Stomach (tissue), 4 donors: ENCODE data around the gene PDE4C.

Source experiments
- CTCF ChIP-seq, 7 experiments: fragments of 450-650 bp in 4 of 7; fragments of 200-600 bp in 3 of 7; sonication (generic) in 3 of 7; IDR thresholded peaks; one replicate each; pipeline ENCODE4 v1.5.1; 2016 to 2019; ENCODE audit warnings: antibody characterized with exemption in 7 of 7, control low read depth in 2 of 7, mild to moderate bottlenecking in 1 of 7
- POLR2AphosphoS5 ChIP-seq, 3 donors: sonication (generic); formaldehyde crosslinking; IDR thresholded peaks; one replicate each; pipeline ENCODE4 v1.6.1; 2016; ENCODE audit warnings: antibody characterized with exemption in 3 of 3

- no peak for TF ChIP-seq CTCF (IDR thresholded peaks at IDR 0.05)
- TF ChIP-seq POLR2AphosphoS5 (IDR thresholded peaks at IDR 0.05), result no peak
Measured at GRCh38 chr19:18225702-18226468, at the start of gene PDE4C.
